HuH-7 (cell line): Measurements from ENCODE around the gene VSIR.
A peak's percentile ranks its signal among the peaks of the same experiment; 100 is the strongest.

ENCODE experiments used
- DNase-seq: peaks from one replicate; pipeline ENCODE4 v3.0.0; 2011; ENCODE audit warnings: low spot score

VSIR gene

GRCh38 chr10:71747039-71747531 lies 26.2 kb downstream of the VSIR start:
- DNase-seq: no peak

- peak; percentile 68 for DNase-seq
These were observed 26.8 kb downstream of the VSIR start for GRCh38 chr10:71746344-71747037.

- DNase-seq: no peak
These were observed 27.6 kb downstream of the VSIR start for GRCh38 chr10:71745664-71746250.

DNA sequence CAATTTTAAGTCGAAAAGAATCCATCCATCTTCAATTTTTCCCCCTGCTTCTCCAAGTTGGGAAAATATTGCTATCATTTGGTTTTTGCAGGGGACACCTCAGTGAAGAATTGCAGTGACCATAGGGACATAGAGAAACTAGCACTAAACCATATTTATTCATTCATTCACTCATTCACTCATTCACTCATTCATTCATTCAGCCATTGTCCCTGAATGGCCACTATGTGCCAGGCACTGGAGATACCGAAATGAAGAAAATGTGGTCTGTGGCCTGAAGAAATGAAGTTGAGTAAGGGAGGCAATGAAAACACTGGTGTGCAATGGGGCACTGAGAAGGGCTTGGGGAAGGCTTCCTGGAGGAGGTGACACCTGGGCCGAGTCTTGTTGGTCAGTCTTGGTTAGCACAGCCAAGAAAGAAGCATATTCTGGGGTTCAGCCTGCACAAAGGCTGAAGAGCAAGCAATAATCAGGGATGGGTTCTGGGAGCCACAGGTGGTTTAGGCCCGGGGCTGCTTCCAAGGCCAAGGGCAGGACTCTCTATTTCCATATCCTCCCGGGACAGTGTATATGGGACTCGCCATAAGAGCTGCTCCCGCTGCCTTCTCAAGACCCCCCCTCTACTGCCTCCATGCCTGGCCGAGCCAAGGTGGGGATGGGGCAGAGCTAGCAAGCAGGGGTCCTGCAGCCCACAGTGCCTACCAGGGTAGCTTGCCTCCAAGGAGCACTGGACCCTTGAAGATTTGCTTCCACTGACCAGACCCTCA lies 28.2 kb downstream of the VSIR start:
- no peak for DNase-seq

GRCh38 chr10:71743866-71744265 lies 29.5 kb downstream of the VSIR start:
- no peak for DNase-seq

- DNase-seq: no peak
These were observed 30.1 kb downstream of the VSIR start for GRCh38 chr10:71743089-71743838.

DNA sequence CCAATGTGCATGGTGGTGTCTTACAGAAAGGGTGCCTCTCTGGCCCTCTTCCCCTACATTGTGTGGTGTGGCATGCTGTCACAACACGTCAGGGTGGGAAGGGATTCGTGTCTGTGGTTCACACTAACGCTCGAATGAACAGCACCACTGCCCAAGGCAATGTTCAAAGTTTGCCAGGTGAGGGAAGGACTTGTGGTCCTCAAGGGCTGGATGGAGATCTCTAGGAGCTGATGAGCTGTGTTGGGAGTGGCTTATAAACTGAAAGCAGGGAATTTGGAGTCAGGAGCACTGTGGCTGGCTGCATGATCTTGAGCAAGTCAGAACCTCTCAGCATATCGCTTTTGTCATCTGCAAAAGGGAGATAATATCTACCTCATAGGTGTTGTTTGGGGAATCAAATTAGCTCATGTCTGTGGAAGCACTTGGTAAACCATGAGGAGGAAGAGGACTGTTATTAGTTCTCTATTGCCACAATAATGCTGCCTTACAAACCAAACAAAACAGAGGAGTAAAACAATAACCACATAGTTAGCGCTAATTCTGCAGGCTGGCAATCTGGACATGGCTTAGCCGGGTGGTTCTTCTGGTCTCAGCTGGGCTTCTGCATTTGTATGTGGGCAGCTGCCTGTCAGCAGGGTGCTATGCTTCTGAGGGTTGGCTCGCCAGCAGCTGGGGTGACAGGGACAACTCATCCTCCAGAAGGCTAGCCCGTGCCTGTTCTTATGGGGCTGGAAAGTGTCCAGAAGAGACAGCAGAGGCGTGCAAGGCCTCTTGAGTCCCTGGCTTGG lies 30.8 kb downstream of the VSIR start:
- no peak for DNase-seq

- no peak for DNase-seq
These were observed 31.6 kb downstream of the VSIR start for GRCh38 chr10:71741671-71742070.

- no peak for DNase-seq
These were observed 32.3 kb downstream of the VSIR start for GRCh38 chr10:71741029-71741428.

DNA sequence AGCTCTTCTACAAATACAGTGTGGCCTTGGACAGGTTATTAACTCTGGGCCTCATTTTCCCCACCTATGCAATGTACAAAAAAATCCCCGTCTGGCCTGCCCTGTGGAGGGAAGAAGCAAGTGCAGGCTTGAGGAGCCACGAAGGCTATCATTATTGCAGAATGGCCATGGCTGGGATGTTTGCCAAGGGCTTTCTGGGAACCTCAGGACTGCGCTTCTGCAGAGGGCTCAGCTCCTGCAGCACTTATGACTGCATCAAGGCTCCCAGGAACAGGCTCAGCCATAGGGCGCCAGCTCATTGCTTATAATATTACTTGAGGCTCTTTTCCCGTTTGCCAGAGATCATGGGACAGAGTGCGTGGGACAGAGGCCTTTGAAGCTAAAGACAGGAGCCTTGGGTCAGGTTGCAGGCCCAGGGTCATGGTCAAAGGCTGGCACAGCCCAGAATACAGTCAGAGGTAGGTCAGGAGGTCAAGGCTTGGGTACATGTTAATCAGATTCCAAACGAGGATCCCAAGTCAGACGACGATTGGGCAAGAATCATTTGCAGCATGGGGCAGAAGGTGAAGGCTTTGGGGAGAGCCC lies 33.2 kb downstream of the VSIR start:
- no peak for DNase-seq

DNA sequence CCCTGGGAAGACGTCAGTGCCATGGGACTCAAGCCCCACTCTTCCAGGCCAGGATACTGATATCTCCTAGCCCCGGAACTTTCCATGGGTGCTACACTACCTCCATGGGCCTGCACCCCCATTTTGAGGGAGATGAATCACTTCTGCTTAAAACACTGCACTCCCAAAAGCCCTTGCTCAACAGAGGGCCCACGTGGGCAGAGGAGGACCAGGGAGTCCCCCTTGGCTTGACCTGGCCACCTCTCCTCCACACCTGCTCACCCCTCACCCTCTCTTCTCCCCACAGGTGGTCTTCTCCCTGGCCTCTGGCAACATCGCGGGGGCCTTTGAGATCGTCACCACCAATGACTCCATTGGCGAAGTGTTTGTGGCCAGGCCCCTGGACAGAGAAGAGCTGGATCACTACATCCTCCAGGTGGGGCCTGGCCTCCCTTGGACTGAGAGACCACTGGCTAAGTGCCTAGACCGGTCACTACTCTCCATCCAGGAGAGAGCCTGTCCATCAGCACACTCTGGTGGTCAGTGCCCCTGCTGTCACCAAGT lies 33.9 kb downstream of the VSIR start:
- DNase-seq: no peak

GRCh38 chr10:71737834-71738197 lies 35.5 kb downstream of the VSIR start:
- no peak for DNase-seq

DNA sequence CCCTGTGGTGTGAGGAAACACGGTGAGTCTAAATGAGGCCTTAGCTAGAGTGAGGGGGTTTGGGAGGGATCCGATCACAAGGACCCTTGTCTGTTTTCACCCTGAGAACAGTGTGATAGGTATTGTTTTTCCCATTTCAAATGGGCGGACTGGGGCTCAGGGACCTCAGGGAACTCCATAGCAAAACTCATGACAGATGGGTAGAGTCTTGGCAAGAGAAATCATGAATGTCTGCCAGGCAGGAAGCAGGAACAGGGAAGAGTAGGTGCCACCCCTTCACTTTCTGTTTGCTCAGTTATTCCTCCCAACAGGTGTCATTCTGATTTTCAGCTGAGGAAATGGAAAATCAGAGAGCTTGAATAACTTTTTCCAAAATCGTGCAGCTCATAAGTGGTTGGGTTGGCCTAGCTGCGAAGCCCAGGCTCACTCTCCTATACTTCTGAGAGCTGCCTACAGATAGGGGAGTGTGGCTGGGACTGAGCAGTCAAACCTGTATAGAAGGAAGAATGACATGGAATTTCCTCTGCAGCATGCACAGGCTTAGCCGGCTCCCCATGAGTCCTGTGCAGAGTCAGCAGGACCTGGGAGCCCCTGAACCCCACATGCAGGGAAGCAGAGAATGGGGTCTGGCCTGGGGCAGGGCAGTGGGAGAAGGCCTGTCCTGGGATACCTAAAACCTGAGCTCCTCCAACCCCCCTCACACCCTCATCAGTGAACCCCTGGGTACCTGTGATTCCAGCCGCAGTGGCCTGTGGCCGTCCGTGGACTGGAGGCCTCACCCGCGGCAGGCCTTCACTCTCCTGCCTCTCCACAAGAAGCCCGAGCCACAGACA lies 36.1 kb downstream of the VSIR start:
- DNase-seq: no peak

GRCh38 chr10:71736570-71736952 lies 36.8 kb downstream of the VSIR start:
- no peak for DNase-seq

- DNase-seq: no peak
These were observed 37.4 kb downstream of the VSIR start for GRCh38 chr10:71735709-71736569.

GRCh38 chr10:71734797-71735196 lies 38.5 kb downstream of the VSIR start:
- no peak for DNase-seq

GRCh38 chr10:71731791-71732190 lies 41.5 kb downstream of the VSIR start:
- no peak for DNase-seq

DNA sequence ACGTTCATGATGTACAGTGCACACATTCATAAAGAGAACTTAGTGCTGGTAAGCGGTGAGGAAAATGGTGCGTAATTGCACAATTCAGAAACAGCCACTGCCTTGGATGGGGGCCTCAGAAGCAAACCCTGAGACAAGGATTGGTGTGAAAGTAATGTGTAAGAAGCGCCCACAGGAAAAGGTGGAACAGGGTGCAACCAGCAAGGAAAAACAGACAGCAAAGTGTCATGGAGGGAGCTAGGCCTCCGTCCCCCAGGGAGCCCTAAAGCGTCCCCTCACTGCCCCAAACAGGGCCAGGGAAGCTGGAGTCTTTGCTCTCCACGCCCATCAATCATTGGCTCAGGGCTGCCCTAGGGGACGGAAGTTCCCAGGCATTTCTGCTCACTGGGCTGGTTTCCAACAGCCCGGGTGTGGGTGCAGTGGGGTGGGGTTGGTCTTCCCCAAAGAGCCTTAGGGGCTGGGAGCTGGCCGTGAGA lies 44.1 kb downstream of the VSIR start:
- DNase-seq: no peak
